Stimulated activated CD4-positive, alpha-beta T cell treated with anti-CD3 and anti-CD28 coated beads, Interleukin-4, amount 100 ng/mL, for 4 hours (primary cell): ENCODE measurements around the gene PHLPP2.
"Not testable (repeated sequence)": the region's sequence is repeated elsewhere in the genome, so short reads cannot be mapped to it uniquely, and the experiment has no call there.

Source experiments
- DNase-seq, 2 experiments: peaks; one replicate each; pipeline ENCODE4 v3.0.0-alpha.2; 2020

Gene PHLPP2

GRCh38 chr16:71618429-71618828 lies 106.1 kb downstream of the PHLPP2 start:
- DNase-seq: no peak

- not testable (repeated sequence) for DNase-seq
Observed at GRCh38 chr16:71614956-71615355, 109.5 kb downstream of the PHLPP2 start.

GRCh38 chr16:71610936-71611871 lies 113.3 kb downstream of the PHLPP2 start:
- DNase-seq: peak; percentile 63 to 81

- DNase-seq: no peak
Observed at GRCh38 chr16:71610447-71610846, 114.1 kb downstream of the PHLPP2 start.

GRCh38 chr16:71609066-71609465 lies 115.4 kb downstream of the PHLPP2 start:
- DNase-seq: no peak

- DNase-seq: no peak
Observed at GRCh38 chr16:71600822-71601221, 123.7 kb downstream of the PHLPP2 start.

- not testable (repeated sequence) for DNase-seq
Observed at GRCh38 chr16:71598426-71598825, 126.1 kb downstream of the PHLPP2 start.

GRCh38 chr16:71595340-71595826 lies 129.1 kb downstream of the PHLPP2 start:
- DNase-seq: not testable (repeated sequence)
